ENCODE data around the gene DNAJA4. TPM values are rescaled to one million over a fixed set of nuclear protein-coding genes. Genes with fewer than 3 reads are reported as not detected.

The DNAJA4 gene
- total RNA-seq, 1 donor from 2014 or later: 34.4 TPM

- ATAC-seq: no peak
- intact Hi-C loops (cut with DNase I): no loop called here
- peaks cover 18% of the 10 kb centered on the region for H3K4me1 ChIP-seq
- H3K27ac ChIP-seq: peak overlapping the region; percentile 68
- H3K27me3 ChIP-seq (ENCODE audit: low read depth): no peaks in the 10 kb centered on the region
- H3K4me3 ChIP-seq: peak overlapping the region; percentile 74
- no peak for TF ChIP-seq CTCF (IDR thresholded peaks at IDR 0.05)
- H3K36me3 ChIP-seq: no peaks in the 10 kb centered on the region
- DNase-seq: no peak
- H3K9me3 ChIP-seq: no peaks in the 10 kb centered on the region
Measured at GRCh38 chr15:78265137-78265460, 737 bp downstream of the DNAJA4 start.

GRCh38 chr15:78265752-78266224 lies 1.4 kb downstream of the DNAJA4 start:
- ATAC-seq (no peak), DNase-seq (no peak)
- H3K4me1 ChIP-seq: peaks cover 18% of the 10 kb centered on the region
- peak overlapping the region; percentile 74 for H3K4me3 ChIP-seq
- no peak for TF ChIP-seq CTCF (IDR thresholded peaks at IDR 0.05)
- no peaks in the 10 kb centered on the region for H3K36me3 ChIP-seq
- H3K9me3 ChIP-seq: no peaks in the 10 kb centered on the region
- no peaks in the 10 kb centered on the region for H3K27me3 ChIP-seq (ENCODE audit: low read depth)
- no peak overlapping the region for H3K27ac ChIP-seq
- intact Hi-C loops (cut with DNase I): no loop called here

- peaks cover 18% of the 10 kb centered on the region for H3K4me1 ChIP-seq
- intact Hi-C loops (cut with DNase I): no loop called here
- no peaks in the 10 kb centered on the region for H3K9me3 ChIP-seq
- ATAC-seq (no peak), DNase-seq (no peak)
- H3K4me3 ChIP-seq: no peak overlapping the region
- no peaks in the 10 kb centered on the region for H3K27me3 ChIP-seq (ENCODE audit: low read depth)
- no peaks in the 10 kb centered on the region for H3K36me3 ChIP-seq
- TF ChIP-seq CTCF (IDR thresholded peaks at IDR 0.05): no peak
- no peak overlapping the region for H3K27ac ChIP-seq
Measured at GRCh38 chr15:78266229-78266628, 1.9 kb downstream of the DNAJA4 start.

GRCh38 chr15:78266806-78267205 lies 2.4 kb downstream of the DNAJA4 start:
- Histone ChIP-seq H3K36me3 (no peaks in the 10 kb centered on the region), H3K27ac (no peak overlapping the region), H3K4me3 (no peak overlapping the region), H3K9me3 (no peaks in the 10 kb centered on the region), H3K27me3 (ENCODE audit: low read depth) (no peaks in the 10 kb centered on the region), H3K4me1 (peaks cover 18% of the 10 kb centered on the region)
- TF ChIP-seq CTCF (IDR thresholded peaks at IDR 0.05): no peak
- ATAC-seq (no peak), DNase-seq (no peak)
- intact Hi-C loops (cut with DNase I): no loop called here

- intact Hi-C loops (cut with DNase I): no loop called here
- Histone ChIP-seq H3K4me3 (no peak overlapping the region), H3K9me3 (no peaks in the 10 kb centered on the region), H3K27me3 (ENCODE audit: low read depth) (no peaks in the 10 kb centered on the region), H3K36me3 (peaks cover 13% of the 10 kb centered on the region), H3K27ac (no peak overlapping the region), H3K4me1 (no peaks in the 10 kb centered on the region)
- ATAC-seq: no peak
- no peak for DNase-seq
- TF ChIP-seq CTCF (IDR thresholded peaks at IDR 0.05): no peak
Measured at GRCh38 chr15:78272316-78272715, 8.0 kb downstream of the DNAJA4 start.

GRCh38 chr15:78272776-78273175 lies 8.4 kb downstream of the DNAJA4 start:
- Histone ChIP-seq H3K9me3 (no peaks in the 10 kb centered on the region), H3K27ac (no peak overlapping the region), H3K27me3 (ENCODE audit: low read depth) (no peaks in the 10 kb centered on the region), H3K4me3 (no peak overlapping the region), H3K36me3 (peaks cover 16% of the 10 kb centered on the region), H3K4me1 (peaks cover 4% of the 10 kb centered on the region)
- intact Hi-C loops (cut with DNase I): no loop called here
- no peak for DNase-seq
- TF ChIP-seq CTCF (IDR thresholded peaks at IDR 0.05): no peak
- ATAC-seq: no peak

All from lower lobe of right lung (tissue), 2 donors.